Fibroblast of mammary gland (primary cell): ENCODE results near the gene C11orf16.

Experiments used
- DNase-seq: peaks from one replicate; pipeline ENCODE4 v3.0.0-alpha.2; 2010; ENCODE audit warnings: low read depth
- H3K4me3 ChIP-seq: 2 replicates; pipeline ENCODE4 v1.5.1; 2011; ENCODE audit warnings: low read depth, mild to moderate bottlenecking, low read length, moderate library complexity; ENCODE audit not compliant: control insufficient read depth
- TF ChIP-seq, protein P1 (sequence below): conservative IDR thresholded peaks from 2 replicates; pipeline ENCODE4 v1.5.1; 2011; ENCODE audit warnings: low read depth, low read length, inconsistent platforms; ENCODE audit not compliant: control insufficient read depth, insufficient read depth

Gene C11orf16

DNA sequence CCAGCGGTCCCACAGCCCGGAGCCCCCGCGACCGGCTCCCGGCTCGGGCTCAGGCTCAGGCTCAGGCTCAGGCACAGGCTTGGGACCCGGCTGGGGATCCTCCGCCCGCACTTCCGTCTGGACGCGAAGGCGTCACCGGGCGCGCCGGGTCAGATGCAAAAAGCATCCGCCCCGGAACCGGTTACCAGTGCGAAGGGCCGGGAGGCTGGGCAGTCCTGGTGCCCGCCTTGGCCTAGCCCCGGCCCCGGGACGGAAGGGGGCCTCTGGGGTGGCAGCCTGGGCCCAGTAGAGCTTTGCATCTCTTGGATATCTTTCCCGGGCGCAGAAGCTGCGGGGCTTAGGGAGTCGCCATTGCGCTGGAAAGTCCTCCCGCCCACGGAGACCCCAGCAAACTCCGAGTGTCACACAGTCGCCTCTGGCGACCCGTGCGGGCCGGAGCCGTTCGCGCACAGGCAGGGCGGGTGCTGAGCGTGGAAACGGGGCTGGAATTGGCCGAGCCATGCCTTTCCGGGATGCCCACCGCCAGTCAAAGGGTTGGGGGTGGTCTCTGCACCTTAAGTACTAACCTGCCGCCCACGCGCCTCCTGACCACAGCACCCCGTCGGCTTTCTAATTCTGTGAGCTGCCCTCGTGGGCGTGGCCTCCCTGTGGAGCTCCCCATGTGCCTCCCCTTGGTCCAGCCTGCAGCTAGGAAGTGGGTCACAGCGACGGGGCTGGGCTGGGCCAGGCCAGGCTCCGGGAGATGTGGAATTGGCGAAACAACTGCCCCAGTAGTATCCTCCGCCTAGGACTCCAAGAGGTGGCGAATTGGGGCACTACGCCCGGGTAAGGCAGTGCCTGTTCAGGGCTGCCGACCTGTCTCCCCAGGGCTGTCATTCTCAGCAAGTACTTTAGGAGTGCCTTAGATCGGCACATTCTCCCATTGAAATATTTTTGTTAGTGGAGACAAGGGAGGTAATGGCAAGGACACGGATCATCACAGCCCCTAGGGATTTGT is 31.9 kb upstream of the C11orf16 start, which contains the start of gene TMEM9B:
Gene TMEM9B (minus strand): TSS at position 119 of the 997 bp plus-strand sequence. CDS start 129 bp downstream, outside the sequence.
- DNase-seq: peak; percentile 84
- peak within 1 kb of the TSS; percentile 70 for H3K4me3 ChIP-seq
- TF ChIP-seq, protein P1, sequence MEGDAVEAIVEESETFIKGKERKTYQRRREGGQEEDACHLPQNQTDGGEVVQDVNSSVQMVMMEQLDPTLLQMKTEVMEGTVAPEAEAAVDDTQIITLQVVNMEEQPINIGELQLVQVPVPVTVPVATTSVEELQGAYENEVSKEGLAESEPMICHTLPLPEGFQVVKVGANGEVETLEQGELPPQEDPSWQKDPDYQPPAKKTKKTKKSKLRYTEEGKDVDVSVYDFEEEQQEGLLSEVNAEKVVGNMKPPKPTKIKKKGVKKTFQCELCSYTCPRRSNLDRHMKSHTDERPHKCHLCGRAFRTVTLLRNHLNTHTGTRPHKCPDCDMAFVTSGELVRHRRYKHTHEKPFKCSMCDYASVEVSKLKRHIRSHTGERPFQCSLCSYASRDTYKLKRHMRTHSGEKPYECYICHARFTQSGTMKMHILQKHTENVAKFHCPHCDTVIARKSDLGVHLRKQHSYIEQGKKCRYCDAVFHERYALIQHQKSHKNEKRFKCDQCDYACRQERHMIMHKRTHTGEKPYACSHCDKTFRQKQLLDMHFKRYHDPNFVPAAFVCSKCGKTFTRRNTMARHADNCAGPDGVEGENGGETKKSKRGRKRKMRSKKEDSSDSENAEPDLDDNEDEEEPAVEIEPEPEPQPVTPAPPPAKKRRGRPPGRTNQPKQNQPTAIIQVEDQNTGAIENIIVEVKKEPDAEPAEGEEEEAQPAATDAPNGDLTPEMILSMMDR: no peak

DNA sequence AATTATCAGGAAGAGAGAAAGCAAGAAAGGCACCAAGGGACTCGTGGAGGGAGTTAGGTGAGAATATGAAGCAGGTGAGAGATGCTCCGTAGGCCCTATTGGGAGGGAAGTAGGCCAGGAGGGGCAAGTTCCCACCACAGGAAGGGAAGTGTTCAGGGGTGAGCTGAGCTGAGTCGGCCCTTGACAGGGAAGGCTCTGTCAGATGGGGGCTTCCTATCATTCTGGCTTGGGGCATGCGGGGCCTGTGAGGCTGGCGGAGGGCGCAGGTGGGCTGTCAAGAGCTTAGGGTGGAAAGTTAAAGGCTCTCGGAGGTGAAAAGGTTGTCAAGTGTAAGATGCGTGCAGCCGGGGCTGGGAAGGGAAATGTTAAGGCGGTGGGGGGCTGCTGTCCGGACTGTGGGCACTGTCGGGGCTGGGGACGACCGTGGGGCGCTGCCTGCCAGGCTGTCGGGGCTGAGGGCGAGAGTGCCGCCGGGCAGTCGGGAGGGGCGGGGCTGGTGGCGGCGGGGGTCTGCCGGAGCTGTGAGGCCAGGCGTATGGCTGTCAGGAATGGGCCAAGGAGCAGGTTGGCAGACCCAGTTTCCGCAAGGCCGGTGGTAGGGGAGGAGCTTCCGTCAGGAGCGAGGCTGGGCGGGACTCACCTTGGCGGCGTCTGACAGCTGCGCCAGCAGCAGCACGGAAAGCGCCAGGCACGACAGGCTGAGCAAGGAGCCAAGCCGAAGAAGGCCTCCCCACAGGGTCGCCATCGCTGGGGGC is 31.0 kb upstream of the C11orf16 start:
- peak overlapping the region; percentile 70 for H3K4me3 ChIP-seq
- TF ChIP-seq, protein P1: no peak
- no peak for DNase-seq

DNA sequence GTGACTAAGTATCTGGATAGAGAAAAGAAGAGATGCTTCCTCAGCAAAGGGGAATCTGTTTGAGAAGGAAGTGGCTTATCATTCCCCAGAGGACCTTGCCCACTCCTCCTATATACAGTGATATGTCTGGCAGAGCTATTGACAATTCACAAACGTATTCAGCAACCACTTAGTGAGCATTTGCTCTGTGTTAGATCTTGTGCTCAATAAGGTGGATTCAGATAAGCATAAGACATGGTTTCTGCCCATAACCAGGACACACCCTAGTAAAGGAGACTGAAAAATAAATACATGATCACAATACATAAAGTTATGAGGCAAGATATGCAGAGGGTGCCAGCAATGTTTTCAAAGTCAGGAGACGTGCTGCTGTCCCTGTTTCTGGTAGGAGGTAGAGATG is 30.1 kb upstream of the C11orf16 start:
- no peak overlapping the region for H3K4me3 ChIP-seq
- DNase-seq: no peak
- TF ChIP-seq, protein P1: no peak

DNA sequence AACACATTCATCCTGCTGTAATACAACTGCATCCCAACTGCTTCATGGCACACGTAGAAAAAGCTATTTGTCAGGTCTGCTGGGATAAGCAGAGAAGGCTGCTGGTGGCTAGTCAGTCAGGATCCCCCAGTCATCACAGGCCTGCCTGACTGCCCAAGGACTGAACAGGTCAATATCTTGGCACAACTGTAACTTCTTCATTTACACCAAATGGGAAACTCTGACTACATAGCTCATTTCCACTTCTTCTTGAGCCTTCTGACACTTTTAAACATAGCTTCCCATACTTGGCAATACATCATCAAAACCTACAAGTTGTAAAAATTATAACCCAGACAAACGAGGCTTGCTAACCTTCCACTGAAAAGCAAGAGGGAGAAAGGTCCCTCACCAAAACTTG is 28.7 kb upstream of the C11orf16 start:
- TF ChIP-seq, protein P1: no peak
- H3K4me3 ChIP-seq: no peak overlapping the region
- no peak for DNase-seq

DNA sequence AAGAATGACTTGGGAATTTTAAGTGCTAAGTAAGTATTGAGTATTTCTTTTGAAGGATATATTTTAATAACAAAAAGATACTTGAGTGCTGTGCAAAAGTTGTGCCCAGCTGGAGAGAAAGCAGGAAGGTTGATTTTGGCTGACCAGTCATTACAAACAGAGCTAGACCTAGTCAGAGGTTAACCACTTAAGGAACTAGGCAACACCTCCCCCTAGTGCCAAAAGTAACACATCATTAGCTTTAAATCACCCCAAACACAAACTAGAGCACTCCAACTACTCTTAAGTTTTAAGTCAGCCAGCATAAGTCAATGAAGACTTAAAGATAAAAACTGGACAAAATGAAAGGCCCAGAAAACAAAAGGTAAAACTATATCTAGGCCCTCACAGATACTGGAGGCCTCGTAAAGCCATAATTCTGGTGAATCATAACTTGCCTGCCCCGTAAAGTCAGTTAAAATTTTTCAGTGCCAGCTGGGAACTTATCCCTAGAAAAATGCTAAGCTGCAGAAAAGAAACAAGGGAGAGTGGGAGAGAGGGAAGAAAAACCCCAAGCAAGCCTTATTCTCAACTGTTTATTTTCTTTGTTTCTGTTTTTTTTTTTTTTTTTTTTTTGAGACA is 26.9 kb upstream of the C11orf16 start:
- TF ChIP-seq, protein P1: peak; percentile 68
- DNase-seq: peak; percentile 88
- H3K4me3 ChIP-seq: no peak overlapping the region

DNA sequence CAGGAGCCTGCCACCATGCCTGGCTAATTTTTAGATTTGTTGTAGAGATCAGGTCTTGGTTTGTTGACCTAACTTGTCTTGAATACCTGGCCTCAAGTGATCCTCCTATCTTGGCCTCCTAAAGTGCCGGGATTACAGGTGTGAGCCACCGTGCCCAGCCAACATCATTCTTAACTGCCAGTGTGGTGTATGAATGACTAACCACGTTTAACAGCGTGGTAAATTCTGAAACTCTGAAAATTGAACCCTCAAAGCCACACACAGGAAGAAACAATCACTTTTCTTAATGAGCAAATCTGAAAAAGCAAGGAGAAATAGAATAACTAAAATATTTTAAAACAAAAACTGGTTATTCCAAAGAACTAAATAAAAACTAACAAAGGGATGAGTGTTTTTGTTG is 24.1 kb upstream of the C11orf16 start:
- no peak overlapping the region for H3K4me3 ChIP-seq
- no peak for DNase-seq
- TF ChIP-seq, protein P1: no peak
